Neuronal stem cell (in vitro differentiated cells): ENCODE measurements around the gene S100A13.

Experiments used
- DNase-seq: peaks from one replicate; pipeline ENCODE4 v3.0.0-alpha.2; 2013; ENCODE audit warnings: low spot score
- H2AFZ ChIP-seq: one replicate; pipeline ENCODE4 v1.6.1; 2013; ENCODE audit warnings: mild to moderate bottlenecking, low read length, inconsistent platforms
- H2AK5ac ChIP-seq: 2 replicates; pipeline ENCODE4 v1.6.1; 2013; ENCODE audit warnings: low read depth, mild to moderate bottlenecking, inconsistent platforms, low read length, moderate library complexity, mixed read lengths
- H2BK120ac ChIP-seq: 2 replicates; pipeline ENCODE4 v1.6.1; 2013; ENCODE audit warnings: low read depth, mild to moderate bottlenecking, inconsistent platforms, low read length, moderate library complexity, mixed read lengths
- H2BK12ac ChIP-seq: one replicate; pipeline ENCODE4 v1.6.1; 2013; ENCODE audit warnings: low read length, inconsistent platforms
- H2BK15ac ChIP-seq: 2 replicates; pipeline ENCODE4 v1.6.1; 2013; ENCODE audit warnings: mild to moderate bottlenecking, low read length, inconsistent platforms, mixed read lengths
- H2BK5ac ChIP-seq: one replicate; pipeline ENCODE4 v1.6.1; 2013; ENCODE audit warnings: inconsistent platforms, mild to moderate bottlenecking, low read length, moderate library complexity
- H3K14ac ChIP-seq: one replicate; pipeline ENCODE4 v1.6.1; 2013; ENCODE audit warnings: low read length, inconsistent platforms
- H3K18ac ChIP-seq: 2 replicates; pipeline ENCODE4 v1.6.1; 2013; ENCODE audit warnings: low read length, inconsistent platforms
- H3K23ac ChIP-seq: 2 replicates; pipeline ENCODE4 v1.6.1; 2013; ENCODE audit warnings: low read depth, mild to moderate bottlenecking, mixed read lengths, low read length, inconsistent platforms; ENCODE audit not compliant: poor library complexity
- H3K27ac ChIP-seq: replicated peaks from 3 replicates; pipeline ENCODE4 v1.5.1; 2013; ENCODE audit warnings: low read length, inconsistent platforms
- H3K27me3 ChIP-seq, 3 experiments: 2 replicates each; pipeline ENCODE4 v1.6.1; 2013; ENCODE audit warnings: low read length in 3 of 3, mild to moderate bottlenecking in 2 of 3, inconsistent platforms in 1 of 3, low read depth in 1 of 3, mixed read lengths in 1 of 3, moderate library complexity in 1 of 3; ENCODE audit not compliant: control insufficient read depth in 3 of 3, insufficient read depth in 3 of 3
- H3K36me3 ChIP-seq, 2 donors: replicated peaks in 1 of 2; 2 replicates each; pipeline ENCODE4 v1.6.1; 2013; ENCODE audit warnings: low read length in 2 of 2; ENCODE audit not compliant: control insufficient read depth in 2 of 2, insufficient read depth in 2 of 2
- H3K4ac ChIP-seq: 2 replicates; pipeline ENCODE4 v1.6.1; 2013; ENCODE audit warnings: inconsistent platforms, mild to moderate bottlenecking, low read length, moderate library complexity
- H3K4me1 ChIP-seq, 2 donors: 1 replicate in 1 of 2; 2 replicates in 1 of 2; pipeline ENCODE4 v1.6.1; 2013; ENCODE audit warnings: low read length in 2 of 2, low read depth in 1 of 2; ENCODE audit not compliant: control insufficient read depth in 2 of 2, insufficient read depth in 1 of 2
- H3K4me2 ChIP-seq: one replicate; pipeline ENCODE4 v1.6.1; 2013; ENCODE audit warnings: mild to moderate bottlenecking, low read length, inconsistent platforms; ENCODE audit not compliant: insufficient read depth, poor library complexity, severe bottlenecking
- H3K4me3 ChIP-seq, 2 donors: 2 replicates each; pipeline ENCODE4 v1.5.1; 2013; ENCODE audit warnings: low read length in 2 of 2, mild to moderate bottlenecking in 2 of 2, inconsistent platforms in 1 of 2, moderate library complexity in 1 of 2
- H3K79me1 ChIP-seq: one replicate; pipeline ENCODE4 v1.6.1; 2013; ENCODE audit warnings: low read depth, mild to moderate bottlenecking, inconsistent platforms, low read length, moderate library complexity
- H3K9ac ChIP-seq: one replicate; pipeline ENCODE4 v1.6.1; 2013; ENCODE audit warnings: mild to moderate bottlenecking, low read depth, low read length, inconsistent platforms; ENCODE audit not compliant: poor library complexity
- H3K9me3 ChIP-seq, 2 donors: replicated peaks in 1 of 2; 2 replicates each; pipeline versions ENCODE3 to v1.6.1; 2013; ENCODE audit warnings: low read length in 2 of 2, mild to moderate bottlenecking in 2 of 2, inconsistent platforms in 1 of 2, low read depth in 1 of 2, mixed read lengths in 1 of 2, moderate library complexity in 1 of 2; ENCODE audit not compliant: control insufficient read depth in 2 of 2, insufficient read depth in 1 of 2
- H4K8ac ChIP-seq: one replicate; pipeline ENCODE4 v1.6.1; 2013; ENCODE audit warnings: low read depth, mild to moderate bottlenecking, inconsistent platforms, low read length, moderate library complexity
- H4K91ac ChIP-seq: one replicate; pipeline ENCODE4 v1.6.1; 2013; ENCODE audit warnings: low read length, low read depth, mild to moderate bottlenecking, inconsistent platforms; ENCODE audit not compliant: poor library complexity
- WGBS, 2 donors: extraction: QIAGEN DNeasy Blood & Tissue Kit; methylation state at CpG; one replicate each; pipeline ENCODE4 v1.1.7; 2013; ENCODE audit warnings: missing lambda C conversion rate in 2 of 2, mixed read lengths in 1 of 2; ENCODE audit not compliant: insufficient read length in 2 of 2, insufficient replicate concordance in 1 of 2; ENCODE audit errors: extremely low coverage in 2 of 2; 5-methylcytosine and 5-hydroxymethylcytosine counted together

Gene S100A13

GRCh38 chr1:153667439-153667838 lies 40.1 kb upstream of the S100A13 start:
- Histone ChIP-seq H2BK5ac (no peak overlapping the region), H3K18ac (no peak overlapping the region), H4K91ac (no peak overlapping the region), H3K79me1 (peaks cover 3% of the 10 kb centered on the region), H3K4me3 (no peak overlapping the region), H3K27me3 (no peaks in the 10 kb centered on the region), H3K23ac (no peak overlapping the region), H3K4ac (no peak overlapping the region), H3K9me3 (no peaks in the 10 kb centered on the region), H2BK12ac (no peak overlapping the region), H3K9ac (no peak overlapping the region), H2BK15ac (no peak overlapping the region), H4K8ac (no peak overlapping the region), H2BK120ac (no peak overlapping the region), H3K14ac (no peak overlapping the region), H3K27ac (no peak overlapping the region), H3K36me3 (peaks cover 52 to 77% of the 10 kb centered on the region in 2 donors), H2AFZ (no peak overlapping the region), H3K4me2 (no peak overlapping the region), H2AK5ac (no peak overlapping the region), H3K4me1 (peaks cover 3 to 9% of the 10 kb centered on the region in 2 donors)
- no CpG with 5 or more reads among the region's 4 CpGs for WGBS, 2 donors
- DNase-seq: no peak

- no peak overlapping the region for H3K4me2 ChIP-seq
Measured at GRCh38 chr1:153663211-153663610, 35.9 kb upstream of the S100A13 start.

GRCh38 chr1:153662269-153662668 lies 35.0 kb upstream of the S100A13 start:
- Histone ChIP-seq H3K27me3 (no peaks in the 10 kb centered on the region), H3K23ac (no peak overlapping the region), H3K27ac (no peak overlapping the region), H4K8ac (no peak overlapping the region), H2AK5ac (no peak overlapping the region), H3K4ac (no peak overlapping the region), H3K36me3 (peaks cover 42 to 75% of the 10 kb centered on the region in 2 donors), H2BK5ac (no peak overlapping the region), H3K14ac (no peak overlapping the region), H2BK15ac (no peak overlapping the region), H3K18ac (no peak overlapping the region), H3K79me1 (peaks cover 7% of the 10 kb centered on the region), H2AFZ (no peak overlapping the region), H2BK12ac (no peak overlapping the region), H4K91ac (no peak overlapping the region), H3K4me3 (no peak overlapping the region), H3K4me1 (peaks cover 4 to 6% of the 10 kb centered on the region in 2 donors), H3K9ac (no peak overlapping the region), H3K4me2 (no peak overlapping the region), H3K9me3 (no peaks in the 10 kb centered on the region), H2BK120ac (no peak overlapping the region)
- WGBS, 2 donors: no CpG with 5 or more reads among the region's 2 CpGs
- DNase-seq: no peak

More at GRCh38 chr1:153663211-153663610, 35.9 kb upstream of the S100A13 start:
- no peak overlapping the region for H4K91ac ChIP-seq
- H3K23ac ChIP-seq: no peak overlapping the region
- H3K27me3 ChIP-seq: no peaks in the 10 kb centered on the region
- no peak overlapping the region for H3K4me3 ChIP-seq
- peaks cover 47 to 85% of the 10 kb centered on the region in 2 donors for H3K36me3 ChIP-seq
- H3K4me1 ChIP-seq: peaks cover 4 to 6% of the 10 kb centered on the region in 2 donors
- H2BK5ac ChIP-seq: no peak overlapping the region
- no peak overlapping the region for H2AK5ac ChIP-seq
- DNase-seq: no peak
- no peak overlapping the region for H2AFZ ChIP-seq
- H3K9ac ChIP-seq: no peak overlapping the region
- no peak overlapping the region for H2BK120ac ChIP-seq
- no peak overlapping the region for H2BK15ac ChIP-seq
- no CpG with 5 or more reads among the region's 5 CpGs for WGBS, 2 donors
- no peaks in the 10 kb centered on the region for H3K9me3 ChIP-seq
- no peak overlapping the region for H3K18ac ChIP-seq
- H3K14ac ChIP-seq: no peak overlapping the region
- peaks cover 7% of the 10 kb centered on the region for H3K79me1 ChIP-seq
- no peak overlapping the region for H3K27ac ChIP-seq
- H2BK12ac ChIP-seq: no peak overlapping the region
- no peak overlapping the region for H3K4ac ChIP-seq
- H4K8ac ChIP-seq: no peak overlapping the region

GRCh38 chr1:153661111-153661708 lies 33.9 kb upstream of the S100A13 start:
- Histone ChIP-seq H3K9me3 (no peaks in the 10 kb centered on the region), H4K8ac (no peak overlapping the region), H3K4me2 (no peak overlapping the region), H2BK12ac (no peak overlapping the region), H3K18ac (no peak overlapping the region), H3K14ac (no peak overlapping the region), H3K23ac (no peak overlapping the region), H3K27ac (peak overlapping the region; percentile 13), H3K27me3 (no peaks in the 10 kb centered on the region), H3K79me1 (peaks cover 5% of the 10 kb centered on the region), H3K4me3 (no peak overlapping the region), H2BK5ac (no peak overlapping the region), H2AK5ac (no peak overlapping the region), H3K36me3 (peaks cover 33 to 65% of the 10 kb centered on the region in 2 donors), H2BK15ac (no peak overlapping the region), H3K4me1 (peaks cover 4 to 6% of the 10 kb centered on the region in 2 donors), H2AFZ (no peak overlapping the region), H3K4ac (no peak overlapping the region), H2BK120ac (no peak overlapping the region), H4K91ac (no peak overlapping the region), H3K9ac (no peak overlapping the region)
- no peak for DNase-seq
- no CpG with 5 or more reads among the region's 9 CpGs for WGBS, 2 donors
